Stimulated activated CD4-positive, alpha-beta T cell treated with anti-CD3 and anti-CD28 coated beads, Interleukin-15, amount 100 ng/mL, for 1 hour (primary cell): ENCODE measurements around the gene USF3.

Experiments
- DNase-seq, 2 donors: peaks; one replicate each; pipeline ENCODE4 v3.0.0-alpha.2; 2020; ENCODE audit warnings: low read depth in 1 of 2, low spot score in 1 of 2

The USF3 gene, protein sequence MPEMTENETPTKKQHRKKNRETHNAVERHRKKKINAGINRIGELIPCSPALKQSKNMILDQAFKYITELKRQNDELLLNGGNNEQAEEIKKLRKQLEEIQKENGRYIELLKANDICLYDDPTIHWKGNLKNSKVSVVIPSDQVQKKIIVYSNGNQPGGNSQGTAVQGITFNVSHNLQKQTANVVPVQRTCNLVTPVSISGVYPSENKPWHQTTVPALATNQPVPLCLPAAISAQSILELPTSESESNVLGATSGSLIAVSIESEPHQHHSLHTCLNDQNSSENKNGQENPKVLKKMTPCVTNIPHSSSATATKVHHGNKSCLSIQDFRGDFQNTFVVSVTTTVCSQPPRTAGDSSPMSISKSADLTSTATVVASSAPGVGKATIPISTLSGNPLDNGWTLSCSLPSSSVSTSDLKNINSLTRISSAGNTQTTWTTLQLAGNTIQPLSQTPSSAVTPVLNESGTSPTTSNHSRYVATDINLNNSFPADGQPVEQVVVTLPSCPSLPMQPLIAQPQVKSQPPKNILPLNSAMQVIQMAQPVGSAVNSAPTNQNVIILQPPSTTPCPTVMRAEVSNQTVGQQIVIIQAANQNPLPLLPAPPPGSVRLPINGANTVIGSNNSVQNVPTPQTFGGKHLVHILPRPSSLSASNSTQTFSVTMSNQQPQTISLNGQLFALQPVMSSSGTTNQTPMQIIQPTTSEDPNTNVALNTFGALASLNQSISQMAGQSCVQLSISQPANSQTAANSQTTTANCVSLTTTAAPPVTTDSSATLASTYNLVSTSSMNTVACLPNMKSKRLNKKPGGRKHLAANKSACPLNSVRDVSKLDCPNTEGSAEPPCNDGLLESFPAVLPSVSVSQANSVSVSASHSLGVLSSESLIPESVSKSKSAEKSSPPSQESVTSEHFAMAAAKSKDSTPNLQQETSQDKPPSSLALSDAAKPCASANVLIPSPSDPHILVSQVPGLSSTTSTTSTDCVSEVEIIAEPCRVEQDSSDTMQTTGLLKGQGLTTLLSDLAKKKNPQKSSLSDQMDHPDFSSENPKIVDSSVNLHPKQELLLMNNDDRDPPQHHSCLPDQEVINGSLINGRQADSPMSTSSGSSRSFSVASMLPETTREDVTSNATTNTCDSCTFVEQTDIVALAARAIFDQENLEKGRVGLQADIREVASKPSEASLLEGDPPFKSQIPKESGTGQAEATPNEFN (N-terminal part only)

DNA sequence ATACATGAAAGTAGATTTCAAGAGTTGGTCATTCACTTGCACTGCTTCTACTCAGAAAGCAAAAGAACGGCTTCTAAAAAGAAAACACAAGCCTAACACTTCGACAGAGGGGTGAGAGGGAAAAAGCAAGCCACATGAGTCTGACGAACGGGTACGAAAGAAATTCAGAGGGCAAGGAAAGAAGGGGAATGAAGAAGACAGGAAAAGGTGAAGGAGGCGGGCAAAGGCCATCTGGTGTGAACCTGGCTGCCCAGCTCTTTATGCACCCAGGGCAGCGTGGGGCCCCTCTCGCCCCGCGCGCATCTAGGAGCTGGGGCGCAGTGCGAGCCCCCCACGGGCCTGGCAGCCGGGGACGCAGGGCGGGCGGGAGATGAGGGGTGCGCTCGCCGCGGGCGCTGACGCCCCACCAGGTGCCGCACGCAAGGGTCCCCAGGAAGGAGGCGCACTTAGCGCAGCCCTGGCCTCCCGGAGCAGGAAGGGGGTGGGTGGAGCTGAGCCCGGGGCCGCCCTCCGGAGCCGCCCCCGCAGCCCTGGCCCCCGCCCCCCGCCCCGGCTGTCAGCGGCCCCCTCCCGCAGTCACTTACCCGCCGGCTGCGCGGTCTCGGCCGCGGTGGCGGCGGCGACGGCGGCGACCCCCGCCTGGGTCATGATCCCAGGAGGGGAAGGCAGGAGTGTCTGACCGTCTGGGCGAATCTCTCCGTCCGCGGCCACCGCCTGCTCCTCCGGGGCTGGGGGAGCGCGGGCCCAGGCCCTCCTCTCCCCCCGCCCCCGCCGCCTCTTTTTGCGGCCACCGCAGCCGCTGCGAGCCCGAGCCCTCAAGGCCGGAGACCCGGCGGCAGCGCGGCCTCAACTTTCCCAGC is at the start of gene USF3:
Gene USF3 (minus strand): TSS at position 857 of the 860 bp plus-strand sequence. CDS start 21,764 bp downstream, outside the sequence.
- DNase-seq, result peak; percentile 69 to 73

DNA sequence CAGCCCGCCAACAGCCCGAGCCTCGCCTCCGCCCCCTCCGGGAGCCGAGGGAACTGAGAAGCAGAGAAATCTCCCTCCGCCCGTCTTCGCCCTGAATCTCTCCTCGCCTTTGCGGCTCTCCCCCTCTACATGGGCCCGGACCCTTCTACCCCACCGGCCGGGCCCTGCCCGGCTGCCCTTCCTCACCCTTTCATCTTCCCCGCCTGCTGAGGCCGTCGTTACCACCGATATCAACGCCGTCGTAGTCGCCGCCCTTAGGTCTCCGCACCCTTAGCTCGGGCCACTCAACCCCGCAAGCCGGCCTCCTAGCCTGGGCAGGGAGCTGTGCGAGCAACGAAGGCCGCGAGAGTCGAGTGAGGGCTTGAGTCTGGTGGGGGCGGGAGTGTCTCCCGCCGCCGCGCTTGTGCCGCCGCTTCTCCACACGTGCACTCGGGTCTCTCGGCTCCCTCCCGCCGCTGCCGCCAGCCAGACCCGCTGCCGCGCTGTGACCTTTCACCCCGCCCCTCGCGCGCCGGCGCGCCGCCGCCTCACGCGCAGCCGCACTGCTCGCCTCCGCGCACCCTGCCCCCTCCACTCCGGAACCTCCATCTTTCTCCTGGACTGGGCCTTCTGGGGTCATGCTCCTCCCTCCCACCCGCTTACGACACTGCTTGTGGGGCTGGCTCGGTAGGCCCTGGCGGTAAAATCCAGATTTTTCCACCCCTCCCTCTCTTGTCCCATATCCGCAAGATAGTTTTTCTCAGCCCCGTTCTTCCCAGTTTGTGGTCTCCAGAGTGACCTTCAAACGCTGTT is 49.5 kb upstream of the USF3 start, which contains the start of gene NAA50:
Gene NAA50 (minus strand): TSS at position 494 of the 792 bp plus-strand sequence. CDS start 300 bp downstream, at position 194.
- DNase-seq, result peak; percentile 90 to 94

DNA sequence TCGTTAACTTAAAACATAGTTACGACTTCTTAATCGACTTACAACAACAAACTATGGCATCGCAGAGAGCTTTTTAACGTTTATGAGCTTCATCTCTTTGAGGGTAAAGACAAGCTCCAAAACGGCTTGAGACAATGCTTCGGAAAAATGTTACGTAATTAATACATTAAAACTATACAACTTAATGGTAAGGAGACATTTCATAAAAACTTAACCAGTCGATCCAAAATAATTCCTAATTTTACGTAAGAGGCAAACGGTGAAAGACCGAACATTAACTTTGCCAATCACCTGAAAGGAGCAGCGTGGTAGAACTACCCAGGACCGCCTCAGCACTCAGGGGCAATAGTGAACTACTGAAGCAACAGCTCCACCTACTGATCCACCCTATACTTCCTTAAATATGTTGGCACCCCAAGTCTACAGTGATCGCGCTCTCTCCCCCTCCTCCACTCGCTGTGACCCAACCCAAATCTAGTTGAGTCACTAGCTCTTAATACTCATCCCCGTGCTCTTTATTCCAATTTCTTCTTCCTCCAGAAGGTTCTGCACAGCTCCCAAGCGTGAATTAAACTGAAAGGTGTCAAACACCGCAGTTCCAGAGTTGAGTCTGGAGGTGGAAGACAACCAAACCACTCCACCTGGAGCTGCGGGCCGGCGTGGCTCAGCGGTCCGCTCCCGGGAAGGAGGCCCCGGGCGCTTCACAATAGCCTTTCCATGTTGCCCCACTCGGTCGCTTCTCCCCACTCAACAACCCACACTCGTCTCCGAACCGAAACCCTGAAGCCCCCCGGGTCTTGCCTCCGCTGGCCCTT is 48.7 kb upstream of the USF3 start:
- peak; percentile 50 to 60 for DNase-seq

DNA sequence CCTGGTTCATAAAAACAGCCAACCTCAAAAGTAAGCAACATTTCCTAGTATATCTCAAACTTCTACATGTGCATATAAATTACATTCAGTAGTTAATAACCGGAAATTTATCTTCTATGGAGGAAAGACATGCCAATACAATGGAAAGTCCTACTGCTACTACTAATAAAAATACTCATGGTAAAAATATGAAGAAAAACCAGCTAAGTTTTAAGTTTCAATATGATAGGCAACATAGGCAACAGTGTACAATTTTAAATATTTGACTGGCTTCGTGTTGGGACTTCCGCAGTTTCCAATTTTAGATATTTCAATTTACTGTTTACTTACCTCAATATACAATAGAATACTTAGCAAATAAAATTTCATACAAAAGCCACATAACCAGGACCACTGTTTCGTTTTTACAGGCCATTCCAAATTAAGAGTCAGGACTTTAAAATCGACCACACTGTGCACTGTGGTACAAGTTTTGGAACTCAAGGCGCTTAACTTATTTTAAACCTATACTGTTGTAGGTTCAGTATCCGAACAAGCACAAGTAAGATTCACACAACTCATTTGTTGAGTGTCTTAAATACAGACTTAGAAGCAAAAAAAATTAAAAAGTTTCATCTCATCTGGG is 46.7 kb upstream of the USF3 start:
- DNase-seq, result no peak

DNA sequence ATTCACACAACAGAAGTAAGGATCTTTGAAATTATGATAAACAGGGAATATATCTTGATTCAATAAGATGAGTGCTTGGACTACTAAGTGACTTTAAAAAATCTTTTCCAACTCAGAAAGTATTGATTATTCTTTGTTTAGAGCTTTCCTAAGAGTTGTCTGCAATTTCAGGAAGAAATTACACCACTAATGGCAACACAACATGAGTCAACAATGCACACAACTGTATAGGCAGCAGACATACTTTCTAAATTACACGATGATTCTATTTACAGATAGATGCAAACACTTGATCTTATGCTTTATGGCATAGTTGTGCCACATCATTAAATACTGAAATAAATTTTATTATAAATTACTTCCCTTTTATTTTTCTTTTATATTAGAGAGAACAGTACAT is 45.2 kb upstream of the USF3 start:
- no peak for DNase-seq

DNA sequence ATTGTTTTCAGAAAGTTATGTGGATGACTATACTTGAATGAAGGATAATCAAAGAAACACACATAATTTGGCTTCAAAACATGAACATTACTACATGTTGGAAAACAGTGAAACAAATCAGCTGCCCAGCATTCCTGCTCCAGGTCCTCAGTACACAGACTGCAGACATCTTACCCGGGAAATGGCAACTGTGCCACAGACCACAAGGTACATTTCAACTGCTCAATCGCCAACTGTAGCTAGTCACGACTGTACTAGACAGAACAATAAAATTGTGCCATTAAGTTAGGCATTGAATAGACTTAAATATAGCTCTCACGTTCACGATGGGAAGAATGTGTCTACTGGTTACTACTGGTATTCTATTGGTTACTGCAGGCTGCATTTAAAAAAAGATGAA is 44.6 kb upstream of the USF3 start:
- no peak for DNase-seq

DNA sequence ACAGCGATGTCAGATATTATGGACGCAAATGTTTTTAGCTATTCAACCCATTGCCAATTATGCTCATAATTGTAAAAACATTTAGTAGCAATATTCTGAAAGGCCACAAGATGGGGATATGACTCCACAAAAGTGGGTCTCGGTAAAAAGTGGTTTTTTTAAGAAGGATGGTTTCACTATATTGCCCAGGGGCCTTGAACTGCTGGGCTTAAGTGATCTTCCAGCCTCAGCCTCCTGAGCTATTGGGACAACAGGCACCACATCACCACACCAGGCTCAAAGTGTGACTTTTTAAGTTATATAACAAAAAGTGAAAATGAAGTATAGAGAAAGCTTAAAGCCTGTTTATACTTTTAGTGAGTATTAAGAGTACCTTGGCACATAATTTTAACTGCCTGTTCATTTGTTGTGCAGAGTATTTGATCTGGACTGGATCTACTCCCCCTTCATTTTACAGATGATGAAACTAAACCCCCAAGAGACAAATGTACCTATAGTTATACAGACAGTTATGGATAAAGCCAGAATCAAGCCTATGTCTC is 40.2 kb upstream of the USF3 start:
- DNase-seq, result no peak

DNA sequence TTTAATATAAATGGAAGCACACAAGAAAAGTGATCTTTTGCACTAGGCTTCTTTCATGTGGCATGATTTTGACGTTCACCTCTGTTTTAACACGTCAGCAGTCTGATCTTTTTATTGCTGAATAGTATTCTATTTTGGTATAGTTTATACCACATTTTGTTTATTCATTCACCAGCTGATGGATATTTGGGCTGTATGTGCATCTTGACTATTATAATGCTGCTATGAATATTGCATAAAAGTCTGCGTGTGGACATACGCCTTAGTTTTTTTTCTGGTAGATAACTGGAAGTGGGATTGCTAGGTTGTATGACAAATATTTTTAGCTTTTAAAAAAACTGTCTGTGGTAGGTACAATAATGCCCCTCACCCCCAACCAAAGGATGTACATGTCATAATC is 35.3 kb upstream of the USF3 start:
- no peak for DNase-seq

DNA sequence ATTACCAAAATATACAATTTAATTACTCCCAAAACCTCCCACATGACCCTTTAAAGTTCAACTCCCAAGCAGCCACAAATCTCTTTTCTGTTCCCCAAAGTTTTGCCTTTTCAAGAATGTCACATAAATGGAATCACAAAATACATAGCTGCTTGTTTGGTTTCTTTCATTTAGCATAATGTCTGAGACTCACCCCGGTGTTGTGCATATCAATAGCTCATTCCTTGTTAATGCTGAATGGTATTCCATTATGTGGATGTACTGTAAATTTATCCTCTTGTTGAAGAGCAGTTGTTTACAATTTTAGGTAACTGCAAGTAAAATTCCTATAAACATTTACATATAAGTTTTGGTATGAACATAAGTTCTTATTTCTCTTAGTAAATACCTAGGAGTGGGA is 34.1 kb upstream of the USF3 start:
- DNase-seq, result no peak

DNA sequence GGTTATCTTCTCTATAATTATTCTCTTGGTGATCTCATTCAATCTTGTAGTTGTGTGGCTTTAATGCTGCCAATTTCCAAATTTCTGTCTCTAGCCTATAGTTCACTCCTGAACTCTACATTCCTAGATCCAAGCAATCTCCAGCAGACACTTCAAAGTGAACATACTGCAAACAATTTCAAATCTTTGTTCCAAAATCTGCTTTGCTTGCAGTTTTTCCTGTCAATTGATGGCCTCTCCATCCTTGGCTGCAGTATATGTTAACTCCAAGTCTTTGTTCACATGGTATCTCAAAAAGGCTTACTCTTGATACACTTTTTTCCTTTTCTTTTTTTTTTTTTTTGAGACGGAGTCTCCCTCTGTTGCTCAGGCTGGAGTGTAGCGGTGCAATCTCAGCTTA is 32.2 kb upstream of the USF3 start:
- DNase-seq, result no peak

DNA sequence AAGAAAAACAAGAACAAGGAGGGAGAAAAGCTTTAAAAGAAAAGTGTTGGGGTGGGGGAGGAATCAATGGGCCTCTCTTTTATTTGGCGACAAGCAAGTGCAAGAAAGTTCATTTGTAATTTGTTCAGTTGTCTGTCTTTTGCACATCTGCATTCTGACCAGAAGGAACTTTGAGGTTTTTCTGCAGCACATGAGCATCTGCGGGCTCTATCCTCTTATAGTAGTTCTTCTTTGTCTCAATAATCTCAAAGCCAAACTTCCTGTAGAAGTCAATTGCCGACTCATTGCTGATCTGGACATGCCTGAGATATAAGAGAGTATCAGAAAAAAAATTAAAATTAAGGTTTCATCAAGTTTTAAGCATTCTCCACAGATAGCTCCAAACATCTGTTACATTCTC is 25.2 kb upstream of the USF3 start:
- no peak for DNase-seq

DNA sequence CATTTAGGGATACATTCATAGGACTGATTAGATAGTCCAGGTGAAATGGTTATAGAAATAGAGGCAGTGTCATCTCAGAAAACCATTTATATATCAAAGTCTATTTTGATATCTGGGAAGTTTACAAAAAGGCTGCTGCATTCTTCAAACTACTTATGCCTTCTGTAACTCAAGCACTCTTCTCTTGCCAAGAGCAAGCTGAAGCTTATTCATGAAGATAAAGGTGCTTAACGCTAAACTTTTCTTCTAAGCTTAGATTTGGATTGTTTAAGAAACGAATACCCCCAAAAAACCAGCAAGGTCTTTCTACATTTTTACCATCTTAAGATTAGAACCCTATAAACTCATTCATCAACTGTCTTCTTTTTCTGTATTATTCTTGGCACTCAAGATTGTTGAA is 23.3 kb upstream of the USF3 start:
- DNase-seq, result no peak

DNA sequence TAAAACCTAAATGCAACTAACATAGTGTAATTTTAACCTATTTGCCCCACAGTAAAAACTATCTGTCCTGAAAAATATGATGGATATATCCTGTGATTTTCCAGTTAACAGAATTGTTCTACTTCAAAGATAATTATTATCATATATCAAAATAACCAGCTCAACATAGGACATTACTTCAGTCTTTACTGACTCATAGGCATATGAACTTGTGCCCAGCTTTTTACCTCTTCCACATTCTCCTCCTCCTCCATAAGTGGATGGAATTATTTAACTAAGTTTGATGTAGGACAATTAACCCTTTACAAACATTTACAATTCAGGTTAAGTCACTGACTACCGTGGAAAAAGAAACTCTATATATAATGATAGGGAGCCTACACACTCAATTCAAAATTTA is 22.9 kb upstream of the USF3 start:
- DNase-seq, result no peak

DNA sequence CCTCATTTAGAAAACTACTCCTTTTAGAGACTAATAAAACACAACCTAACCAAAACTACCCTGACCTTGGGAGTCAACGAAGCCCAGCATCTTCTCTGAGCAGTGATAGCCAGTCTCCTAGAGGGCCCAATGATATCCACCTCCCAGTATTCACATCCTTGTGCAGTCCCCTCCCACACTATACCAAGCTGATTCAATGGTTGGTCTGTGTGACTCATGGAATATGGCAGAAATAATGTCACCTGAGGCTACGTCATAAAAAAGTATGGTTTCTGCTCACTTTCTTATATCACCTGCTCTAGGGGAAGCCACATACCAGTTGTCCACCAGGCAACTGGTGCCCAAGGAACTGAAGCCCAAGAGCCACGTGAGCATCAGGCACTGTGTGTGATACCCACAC is 21.4 kb upstream of the USF3 start:
- no peak for DNase-seq

DNA sequence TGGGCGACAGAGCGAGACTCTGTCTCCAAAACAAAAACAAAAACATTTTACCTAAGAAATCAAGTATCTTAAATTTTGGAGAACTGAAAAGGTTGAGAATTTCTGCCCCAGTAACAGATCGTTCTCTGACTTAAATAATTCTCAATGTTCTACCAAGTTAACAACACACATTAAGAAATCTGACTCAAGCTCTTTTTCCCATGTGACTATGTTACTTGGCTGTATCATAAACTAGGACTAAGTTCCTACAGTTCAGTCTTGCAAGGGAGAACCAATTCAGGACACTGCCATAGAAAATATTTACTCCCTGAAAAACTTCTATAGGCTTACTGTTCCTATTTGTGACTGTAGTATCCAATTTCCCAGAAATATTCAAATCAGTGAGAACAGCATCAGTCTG is 20.9 kb upstream of the USF3 start:
- DNase-seq, result no peak

DNA sequence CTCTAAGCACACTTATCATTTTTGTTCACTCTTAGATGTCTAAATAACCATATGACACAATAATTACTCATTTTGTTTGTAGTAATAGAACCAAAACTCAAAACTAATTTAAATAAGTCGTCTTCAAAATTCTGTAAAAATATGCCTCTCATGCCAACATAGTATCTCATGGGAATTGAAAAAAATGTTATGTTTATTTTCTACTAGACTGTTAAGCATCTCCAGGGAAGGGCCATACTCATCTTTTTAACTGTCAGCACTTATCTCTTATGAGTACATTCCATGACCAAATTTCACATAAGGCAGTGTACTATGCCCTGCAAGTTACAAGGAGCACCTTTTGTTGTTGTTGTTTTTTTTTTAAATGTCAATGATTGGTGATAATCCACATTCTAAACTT is 18.3 kb upstream of the USF3 start:
- no peak for DNase-seq

DNA sequence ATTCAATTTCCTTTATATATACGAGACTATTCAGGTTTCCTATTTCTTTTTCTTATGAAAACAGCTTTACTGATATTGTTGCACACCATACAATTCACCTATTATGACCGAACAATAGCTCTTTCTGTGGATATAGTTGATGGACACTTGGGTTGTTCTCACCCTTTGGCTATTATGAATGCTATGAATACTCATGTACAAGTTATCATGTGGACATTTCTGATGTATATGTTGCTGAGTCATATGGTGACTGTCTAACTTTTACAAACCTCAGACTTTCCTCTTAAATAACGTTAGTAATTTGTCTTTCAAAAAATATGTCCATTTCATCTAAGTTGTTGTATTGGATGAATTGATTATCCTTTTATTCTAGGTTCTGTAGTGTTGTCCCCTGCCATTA is 15.7 kb upstream of the USF3 start:
- DNase-seq, result no peak

DNA sequence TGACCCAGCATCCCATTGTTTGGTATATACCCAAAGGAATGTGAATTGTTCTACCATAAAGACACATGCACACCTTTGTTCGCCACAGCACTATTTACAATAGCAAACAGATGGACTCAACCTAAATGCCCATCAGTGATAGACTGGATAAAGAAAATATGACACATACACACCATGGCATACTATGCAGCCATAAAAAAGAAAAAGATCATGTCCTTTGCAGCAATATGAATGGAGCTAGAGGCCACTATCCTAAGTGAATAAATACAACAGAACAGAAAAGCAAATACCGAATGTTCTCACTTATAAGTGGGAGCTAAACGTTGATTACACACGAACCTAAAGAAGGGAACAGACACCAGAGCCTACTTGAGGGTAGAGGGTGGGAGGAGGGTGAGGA is 11.4 kb upstream of the USF3 start:
- no peak for DNase-seq
